Prostate gland (tissue), 2 donors: ENCODE data around the gene RFX2.
"Not testable (repeated sequence)": the region's sequence is repeated elsewhere in the genome, so short reads cannot be mapped to it uniquely, and the experiment has no call there.

Source experiments
- POLR2A ChIP-seq: fragments of 450-650 bp; IDR thresholded peaks from one replicate; pipeline ENCODE4 v1.6.1; 2016; ENCODE audit warnings: antibody characterized with exemption, mild to moderate bottlenecking
- TF ChIP-seq, protein P1 (sequence below), 4 experiments: fragments of 200-600 bp in 2 of 4; fragments of 450-650 bp in 2 of 4; sonication (generic) in 2 of 4; IDR thresholded peaks; 1 replicate in 3 of 4; 2 replicates in 1 of 4; pipeline ENCODE4 v1.5.1; 2016 to 2019; ENCODE audit warnings: antibody characterized with exemption in 4 of 4, mild to moderate bottlenecking in 2 of 4, moderate library complexity in 2 of 4

DNA sequence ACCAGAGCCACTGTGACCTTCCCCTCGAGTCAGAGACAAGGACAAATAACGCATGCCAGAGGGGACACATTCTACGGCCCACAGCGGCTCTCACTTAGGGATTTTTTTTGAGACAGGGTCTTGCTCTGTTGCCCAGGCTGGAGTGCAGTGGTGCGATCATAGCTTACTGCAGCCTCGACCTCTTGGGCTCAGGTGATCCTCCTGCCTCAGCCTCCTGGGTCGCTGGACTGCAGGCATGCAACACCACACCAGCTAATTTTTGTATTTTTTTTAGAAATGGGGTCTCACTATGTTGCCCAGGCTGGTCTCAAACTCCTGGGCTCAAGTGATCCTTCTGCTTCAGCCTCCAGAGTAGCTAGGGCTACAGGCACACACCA lies 104.2 kb downstream of the RFX2 start:
- not testable (repeated sequence) for TF ChIP-seq POLR2A
- TF ChIP-seq, protein P1, sequence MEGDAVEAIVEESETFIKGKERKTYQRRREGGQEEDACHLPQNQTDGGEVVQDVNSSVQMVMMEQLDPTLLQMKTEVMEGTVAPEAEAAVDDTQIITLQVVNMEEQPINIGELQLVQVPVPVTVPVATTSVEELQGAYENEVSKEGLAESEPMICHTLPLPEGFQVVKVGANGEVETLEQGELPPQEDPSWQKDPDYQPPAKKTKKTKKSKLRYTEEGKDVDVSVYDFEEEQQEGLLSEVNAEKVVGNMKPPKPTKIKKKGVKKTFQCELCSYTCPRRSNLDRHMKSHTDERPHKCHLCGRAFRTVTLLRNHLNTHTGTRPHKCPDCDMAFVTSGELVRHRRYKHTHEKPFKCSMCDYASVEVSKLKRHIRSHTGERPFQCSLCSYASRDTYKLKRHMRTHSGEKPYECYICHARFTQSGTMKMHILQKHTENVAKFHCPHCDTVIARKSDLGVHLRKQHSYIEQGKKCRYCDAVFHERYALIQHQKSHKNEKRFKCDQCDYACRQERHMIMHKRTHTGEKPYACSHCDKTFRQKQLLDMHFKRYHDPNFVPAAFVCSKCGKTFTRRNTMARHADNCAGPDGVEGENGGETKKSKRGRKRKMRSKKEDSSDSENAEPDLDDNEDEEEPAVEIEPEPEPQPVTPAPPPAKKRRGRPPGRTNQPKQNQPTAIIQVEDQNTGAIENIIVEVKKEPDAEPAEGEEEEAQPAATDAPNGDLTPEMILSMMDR (IDR thresholded peaks at IDR 0.05) = not testable (repeated sequence)
